ENCODE results near the gene ARFGAP3.

- TF ChIP-seq, protein P1, sequence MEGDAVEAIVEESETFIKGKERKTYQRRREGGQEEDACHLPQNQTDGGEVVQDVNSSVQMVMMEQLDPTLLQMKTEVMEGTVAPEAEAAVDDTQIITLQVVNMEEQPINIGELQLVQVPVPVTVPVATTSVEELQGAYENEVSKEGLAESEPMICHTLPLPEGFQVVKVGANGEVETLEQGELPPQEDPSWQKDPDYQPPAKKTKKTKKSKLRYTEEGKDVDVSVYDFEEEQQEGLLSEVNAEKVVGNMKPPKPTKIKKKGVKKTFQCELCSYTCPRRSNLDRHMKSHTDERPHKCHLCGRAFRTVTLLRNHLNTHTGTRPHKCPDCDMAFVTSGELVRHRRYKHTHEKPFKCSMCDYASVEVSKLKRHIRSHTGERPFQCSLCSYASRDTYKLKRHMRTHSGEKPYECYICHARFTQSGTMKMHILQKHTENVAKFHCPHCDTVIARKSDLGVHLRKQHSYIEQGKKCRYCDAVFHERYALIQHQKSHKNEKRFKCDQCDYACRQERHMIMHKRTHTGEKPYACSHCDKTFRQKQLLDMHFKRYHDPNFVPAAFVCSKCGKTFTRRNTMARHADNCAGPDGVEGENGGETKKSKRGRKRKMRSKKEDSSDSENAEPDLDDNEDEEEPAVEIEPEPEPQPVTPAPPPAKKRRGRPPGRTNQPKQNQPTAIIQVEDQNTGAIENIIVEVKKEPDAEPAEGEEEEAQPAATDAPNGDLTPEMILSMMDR (IDR thresholded peaks at IDR 0.05; ENCODE audit: low read depth, low read length): no peak
- no peak for TF ChIP-seq POLR2A (IDR thresholded peaks at IDR 0.05; ENCODE audit: extremely low read depth, insufficient read length)
- TF ChIP-seq, protein P2, sequence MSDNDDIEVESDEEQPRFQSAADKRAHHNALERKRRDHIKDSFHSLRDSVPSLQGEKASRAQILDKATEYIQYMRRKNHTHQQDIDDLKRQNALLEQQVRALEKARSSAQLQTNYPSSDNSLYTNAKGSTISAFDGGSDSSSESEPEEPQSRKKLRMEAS (IDR thresholded peaks at IDR 0.05; ENCODE audit: low read depth, low read length): no peak
These were observed 68.6 kb downstream of the ARFGAP3 start for GRCh38 chr22:42788466-42788865.

Data from NB4 (cell line).